Gastrocnemius medialis (tissue), 4 donors: ENCODE data around the gene TRIM46.

Experiments
- POLR2A ChIP-seq, 2 donors: fragments of 450-650 bp; IDR thresholded peaks; one replicate each; pipeline ENCODE4 v1.6.1; 2017; ENCODE audit warnings: antibody characterized with exemption in 2 of 2, mild to moderate bottlenecking in 2 of 2, moderate library complexity in 2 of 2
- TF ChIP-seq, protein P1 (sequence below), 5 experiments: fragments of 450-650 bp in 3 of 5; fragments of 200-600 bp in 2 of 5; sonication (generic) in 2 of 5; IDR thresholded peaks in 4 of 5; conservative IDR thresholded peaks in 1 of 5; 1 replicate in 4 of 5; 2 replicates in 1 of 5; pipeline ENCODE4 v1.5.1; 2016 to 2019; ENCODE audit warnings: antibody characterized with exemption in 5 of 5, mild to moderate bottlenecking in 3 of 5, moderate library complexity in 3 of 5

DNA sequence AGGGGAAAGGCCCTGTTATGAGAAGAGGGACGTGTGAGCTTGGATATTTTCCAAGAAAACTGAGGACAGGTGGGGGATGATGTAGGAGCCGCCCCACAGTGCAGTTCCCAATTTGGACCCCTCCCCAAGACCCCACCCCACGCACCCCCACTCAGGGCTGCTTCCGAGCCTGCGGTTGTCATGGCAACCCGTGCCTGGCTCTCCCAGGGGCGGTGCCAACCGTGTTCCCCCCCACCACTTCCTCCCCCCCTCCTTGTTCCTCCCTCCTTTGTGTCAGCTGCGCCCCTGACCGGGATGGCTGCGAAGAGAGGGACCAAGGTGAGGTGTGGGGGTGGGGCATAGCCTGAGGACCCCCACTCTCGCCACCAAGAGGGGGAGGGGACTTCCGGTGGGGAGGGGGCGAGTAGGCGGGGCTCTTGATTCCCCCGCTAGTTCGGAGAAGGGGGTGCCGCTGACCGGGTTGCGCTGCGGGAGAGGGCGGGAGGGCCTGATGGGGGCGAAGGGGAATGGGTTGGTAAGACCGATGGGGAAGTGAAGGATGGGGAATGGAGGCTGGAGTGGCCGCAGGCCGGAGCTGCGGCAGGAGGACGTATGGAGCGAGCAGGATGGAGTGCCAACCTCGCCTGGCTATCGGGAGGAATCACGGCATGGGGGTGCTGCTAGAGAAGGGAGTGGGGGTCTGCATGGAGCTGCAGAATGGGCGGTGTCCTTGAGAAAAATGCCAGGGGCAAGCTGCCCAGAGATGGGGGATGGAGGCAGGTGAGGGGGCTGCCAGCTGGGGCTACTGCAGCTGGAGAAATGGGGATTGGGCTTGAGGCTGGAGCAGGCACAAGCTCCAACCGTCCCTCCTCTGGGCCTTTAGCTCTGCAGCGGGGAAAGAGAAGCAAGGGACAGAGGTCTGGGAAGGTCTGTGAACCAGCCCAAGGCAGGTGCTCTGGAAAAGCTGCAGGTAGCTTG is 953 bp downstream of the TRIM46 start:
- TF ChIP-seq, protein P1, sequence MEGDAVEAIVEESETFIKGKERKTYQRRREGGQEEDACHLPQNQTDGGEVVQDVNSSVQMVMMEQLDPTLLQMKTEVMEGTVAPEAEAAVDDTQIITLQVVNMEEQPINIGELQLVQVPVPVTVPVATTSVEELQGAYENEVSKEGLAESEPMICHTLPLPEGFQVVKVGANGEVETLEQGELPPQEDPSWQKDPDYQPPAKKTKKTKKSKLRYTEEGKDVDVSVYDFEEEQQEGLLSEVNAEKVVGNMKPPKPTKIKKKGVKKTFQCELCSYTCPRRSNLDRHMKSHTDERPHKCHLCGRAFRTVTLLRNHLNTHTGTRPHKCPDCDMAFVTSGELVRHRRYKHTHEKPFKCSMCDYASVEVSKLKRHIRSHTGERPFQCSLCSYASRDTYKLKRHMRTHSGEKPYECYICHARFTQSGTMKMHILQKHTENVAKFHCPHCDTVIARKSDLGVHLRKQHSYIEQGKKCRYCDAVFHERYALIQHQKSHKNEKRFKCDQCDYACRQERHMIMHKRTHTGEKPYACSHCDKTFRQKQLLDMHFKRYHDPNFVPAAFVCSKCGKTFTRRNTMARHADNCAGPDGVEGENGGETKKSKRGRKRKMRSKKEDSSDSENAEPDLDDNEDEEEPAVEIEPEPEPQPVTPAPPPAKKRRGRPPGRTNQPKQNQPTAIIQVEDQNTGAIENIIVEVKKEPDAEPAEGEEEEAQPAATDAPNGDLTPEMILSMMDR (IDR thresholded peaks at IDR 0.05 in 4 of 5, conservative IDR thresholded peaks at IDR 0.05 in 1 of 5): no peak
- TF ChIP-seq POLR2A (IDR thresholded peaks at IDR 0.05): no peak
